OCI-LY3 (cell line): ENCODE results near the gene DPP10.

ENCODE experiments used
- CTCF ChIP-seq: fragments of 200-600, 300-600 bp; sonication (generic); IDR thresholded peaks from 2 replicates; pipeline ENCODE4 v1.5.1; 2014; ENCODE audit warnings: antibody characterized with exemption, low read length, low read depth
- EZH2phosphoT487 ChIP-seq: fragments of 200-600 bp; shearing (Covaris generic); IDR thresholded peaks from 2 replicates; pipeline ENCODE4 v1.6.1; 2018; ENCODE audit warnings: antibody characterized with exemption, mixed run types, low read depth

- TF ChIP-seq CTCF (no peak), EZH2phosphoT487 (no peak)
Observed at GRCh38 chr2:114937366-114937930, 495.0 kb downstream of the DPP10 start.
